Measurements from ENCODE around the gene EEF1AKMT2.

GRCh38 chr10:124713679-124714255 is 77.9 kb downstream of the EEF1AKMT2 start:
- TF ChIP-seq EZH2phosphoT487 (IDR thresholded peaks at IDR 0.05; ENCODE audit: low read length), result no peak
- TF ChIP-seq, protein P1, sequence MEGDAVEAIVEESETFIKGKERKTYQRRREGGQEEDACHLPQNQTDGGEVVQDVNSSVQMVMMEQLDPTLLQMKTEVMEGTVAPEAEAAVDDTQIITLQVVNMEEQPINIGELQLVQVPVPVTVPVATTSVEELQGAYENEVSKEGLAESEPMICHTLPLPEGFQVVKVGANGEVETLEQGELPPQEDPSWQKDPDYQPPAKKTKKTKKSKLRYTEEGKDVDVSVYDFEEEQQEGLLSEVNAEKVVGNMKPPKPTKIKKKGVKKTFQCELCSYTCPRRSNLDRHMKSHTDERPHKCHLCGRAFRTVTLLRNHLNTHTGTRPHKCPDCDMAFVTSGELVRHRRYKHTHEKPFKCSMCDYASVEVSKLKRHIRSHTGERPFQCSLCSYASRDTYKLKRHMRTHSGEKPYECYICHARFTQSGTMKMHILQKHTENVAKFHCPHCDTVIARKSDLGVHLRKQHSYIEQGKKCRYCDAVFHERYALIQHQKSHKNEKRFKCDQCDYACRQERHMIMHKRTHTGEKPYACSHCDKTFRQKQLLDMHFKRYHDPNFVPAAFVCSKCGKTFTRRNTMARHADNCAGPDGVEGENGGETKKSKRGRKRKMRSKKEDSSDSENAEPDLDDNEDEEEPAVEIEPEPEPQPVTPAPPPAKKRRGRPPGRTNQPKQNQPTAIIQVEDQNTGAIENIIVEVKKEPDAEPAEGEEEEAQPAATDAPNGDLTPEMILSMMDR (IDR thresholded peaks at IDR 0.05; ENCODE audit: low read length), result no peak
- TF ChIP-seq EZH2 (optimal IDR thresholded peaks at IDR 0.05; ENCODE audit: low read depth, low read length), result no peak

Measured in MM.1S (cell line).